ENCODE results near the gene GCAT.

Gene GCAT

DNA sequence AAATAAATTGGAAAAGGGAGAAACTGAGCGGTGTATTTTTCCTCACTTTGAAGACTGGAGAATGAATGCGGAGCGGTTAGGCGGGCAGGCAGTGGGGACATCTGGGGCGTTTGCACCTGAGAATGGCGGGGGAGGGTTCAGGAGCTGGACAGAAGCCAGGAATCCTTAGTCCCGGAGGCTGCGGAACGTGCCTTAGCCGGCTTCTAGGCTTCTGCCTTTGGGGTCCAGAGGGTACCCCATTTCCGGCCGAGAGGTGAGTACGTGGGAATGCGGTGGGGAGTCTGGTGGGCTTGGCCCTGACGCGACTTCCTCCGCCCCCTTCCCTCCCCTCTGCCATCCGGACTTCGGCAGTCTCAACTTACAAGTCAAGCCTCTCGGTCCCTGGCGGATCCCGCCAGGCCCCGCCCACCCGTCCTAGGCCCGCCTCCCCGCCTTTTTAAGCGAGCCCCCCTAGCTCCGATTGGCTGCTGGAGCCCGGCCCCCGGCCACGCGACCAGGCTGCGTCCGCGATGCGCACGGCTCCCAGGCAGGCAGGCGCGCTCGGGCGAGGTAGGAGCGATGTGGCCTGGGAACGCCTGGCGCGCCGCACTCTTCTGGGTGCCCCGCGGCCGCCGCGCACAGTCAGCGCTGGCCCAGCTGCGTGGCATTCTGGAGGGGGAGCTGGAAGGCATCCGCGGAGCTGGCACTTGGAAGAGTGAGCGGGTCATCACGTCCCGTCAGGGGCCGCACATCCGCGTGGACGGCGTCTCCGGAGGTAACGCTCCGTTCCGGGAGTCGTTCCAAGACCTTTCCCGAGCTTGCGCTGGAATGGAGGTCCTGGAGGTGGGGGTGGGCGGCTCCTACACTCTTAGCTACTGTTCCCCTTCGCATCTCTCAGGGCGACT lies at the start of gene GCAT:
GCAT (plus strand) TSS at position 525 of the 884 bp plus-strand sequence; CDS start at position 559, 34 bp downstream.
- DNase-seq (ENCODE audit: low spot score) = peak; percentile 95

DNA sequence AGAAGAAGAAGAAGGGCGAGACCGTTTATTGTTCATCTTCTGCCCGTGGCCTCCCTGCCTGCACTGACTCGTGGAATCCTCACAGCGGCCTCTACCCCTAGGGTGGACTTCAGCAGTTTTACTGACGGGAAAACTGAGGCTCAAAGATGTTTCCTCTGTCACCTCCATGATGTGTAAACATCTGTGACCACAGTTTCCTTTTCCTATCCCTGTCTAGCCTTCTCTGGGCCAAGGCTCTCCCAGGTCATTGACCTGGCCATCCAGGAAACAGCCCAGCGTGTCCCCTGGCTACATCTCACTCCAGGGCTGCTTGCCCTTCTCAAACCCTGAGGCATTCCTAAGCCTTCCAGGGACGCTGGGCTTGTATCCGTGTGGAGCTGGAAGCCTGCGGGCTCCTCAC lies 49.0 kb upstream of the GCAT start:
- no peak for DNase-seq (ENCODE audit: low spot score)

DNA sequence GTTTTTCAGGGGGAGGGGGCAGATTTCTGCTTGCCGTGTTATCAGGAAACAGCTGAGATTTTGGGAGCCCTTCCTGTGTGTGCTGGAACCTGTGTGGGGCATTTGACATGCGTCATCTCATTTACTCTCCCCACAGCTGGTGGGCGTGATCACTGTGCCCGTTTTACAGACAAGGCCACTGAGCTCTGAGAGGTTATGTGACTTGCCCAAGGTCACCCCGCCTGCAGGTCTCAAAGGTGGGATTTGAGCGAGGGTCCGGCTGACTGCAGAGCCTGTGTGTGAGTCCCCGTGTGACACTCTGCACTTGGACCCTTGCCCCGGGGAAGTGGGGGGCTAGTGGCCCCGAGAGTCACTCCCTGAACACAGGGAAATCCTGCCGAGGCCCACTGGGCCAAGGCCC lies 48.5 kb upstream of the GCAT start:
- no peak for DNase-seq (ENCODE audit: low spot score)

DNA sequence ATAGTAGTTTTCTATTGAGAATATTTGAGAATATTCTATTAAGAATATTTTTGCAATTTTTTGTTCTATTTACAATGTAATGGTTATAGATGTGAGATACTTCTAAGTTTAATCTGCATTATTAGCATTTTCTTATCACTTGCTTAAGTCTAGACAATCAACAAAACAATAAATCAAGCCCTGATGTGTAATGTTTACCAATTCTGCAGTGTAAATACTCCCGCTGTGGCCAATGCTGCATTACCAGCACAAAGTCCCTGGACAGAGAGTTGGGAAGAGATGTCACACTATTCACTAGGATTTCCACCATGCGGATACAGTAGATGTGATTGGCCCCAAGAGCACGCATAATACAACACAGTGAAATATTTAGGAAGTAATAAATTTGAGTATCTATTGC lies 47.6 kb upstream of the GCAT start:
- no peak for DNase-seq (ENCODE audit: low spot score)

DNA sequence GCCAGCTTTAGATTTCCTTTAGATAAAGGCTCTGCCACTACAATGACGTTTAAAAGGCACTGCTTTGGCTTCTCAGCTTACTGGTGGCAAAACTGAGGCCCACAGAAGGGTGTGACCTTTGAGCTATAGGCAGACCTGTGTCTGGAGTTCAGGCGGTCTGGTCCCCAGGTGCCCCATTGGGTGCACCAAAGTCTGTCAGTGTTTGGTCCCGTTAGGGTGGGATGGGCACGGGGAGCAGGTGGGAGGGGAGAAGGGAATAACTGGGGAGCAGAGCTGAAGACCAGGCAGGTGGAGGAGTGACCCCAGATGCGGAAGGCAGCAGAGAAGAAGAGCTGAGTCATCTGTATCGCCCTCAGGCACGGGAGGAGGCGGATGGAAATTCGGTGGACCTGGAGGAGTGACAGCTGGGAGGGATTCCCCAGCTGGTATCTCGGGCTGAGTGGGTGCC lies 45.3 kb upstream of the GCAT start:
- DNase-seq (ENCODE audit: low spot score) = no peak

DNA sequence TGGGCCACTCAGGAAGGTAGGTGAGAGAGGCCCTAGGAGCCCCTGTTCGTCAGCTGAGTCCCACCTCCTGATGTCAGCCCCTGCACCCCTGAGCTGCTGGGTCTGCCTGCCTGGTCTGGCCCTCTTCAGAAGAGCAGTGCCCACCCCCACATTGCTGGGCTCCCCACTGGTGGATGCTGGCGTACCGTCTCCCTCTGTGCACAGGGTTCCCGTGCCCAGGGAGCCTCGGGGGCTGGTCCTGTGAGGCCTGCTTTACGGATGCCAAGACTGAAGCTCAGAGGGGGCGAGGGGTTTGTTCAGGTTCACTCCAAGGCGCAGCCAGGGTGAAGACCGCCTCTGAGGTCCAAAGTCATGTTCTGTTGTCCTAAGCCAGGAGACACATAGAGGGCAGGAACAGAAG lies 44.7 kb upstream of the GCAT start:
- no peak for DNase-seq (ENCODE audit: low spot score)

DNA sequence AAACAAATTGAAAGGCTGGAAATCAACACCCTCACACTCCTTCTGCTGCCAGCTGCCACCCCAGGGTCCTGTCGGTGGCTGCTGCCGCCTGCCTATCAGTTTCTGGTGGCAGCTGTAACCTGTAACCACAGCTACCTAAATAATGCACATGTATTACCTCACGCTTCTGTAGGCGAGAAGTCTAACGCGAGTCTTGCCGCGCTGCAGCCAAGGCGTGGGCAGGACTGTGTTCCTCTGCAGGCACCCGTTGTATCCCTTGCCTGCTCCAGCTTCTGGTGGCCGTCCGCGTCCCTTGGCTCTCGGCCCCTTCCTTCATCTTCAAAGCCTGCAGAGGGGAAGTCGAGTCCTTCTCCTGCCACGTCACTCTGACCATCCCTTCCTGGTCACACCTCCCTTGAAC lies 44.1 kb upstream of the GCAT start:
- DNase-seq (ENCODE audit: low spot score) = no peak

DNA sequence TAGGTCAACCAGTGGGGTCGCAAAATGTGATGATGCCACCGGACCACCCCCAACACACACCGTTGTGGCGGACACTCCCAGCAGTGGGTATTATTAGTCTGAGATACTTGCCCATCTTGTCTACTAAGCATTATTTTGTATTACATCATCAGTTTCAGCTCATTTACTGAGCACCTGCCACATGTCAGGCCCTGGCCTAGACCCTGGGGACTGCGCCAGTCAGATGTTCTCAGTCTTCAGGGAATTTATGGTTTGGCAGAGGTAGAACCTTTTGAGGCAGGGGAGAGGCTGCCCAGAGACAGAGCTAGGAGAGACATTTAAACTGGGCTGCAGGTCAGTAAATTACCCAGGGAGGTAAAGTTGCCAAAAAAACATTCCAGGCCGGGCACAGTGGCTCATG lies 43.1 kb upstream of the GCAT start:
- no peak for DNase-seq (ENCODE audit: low spot score)

DNA sequence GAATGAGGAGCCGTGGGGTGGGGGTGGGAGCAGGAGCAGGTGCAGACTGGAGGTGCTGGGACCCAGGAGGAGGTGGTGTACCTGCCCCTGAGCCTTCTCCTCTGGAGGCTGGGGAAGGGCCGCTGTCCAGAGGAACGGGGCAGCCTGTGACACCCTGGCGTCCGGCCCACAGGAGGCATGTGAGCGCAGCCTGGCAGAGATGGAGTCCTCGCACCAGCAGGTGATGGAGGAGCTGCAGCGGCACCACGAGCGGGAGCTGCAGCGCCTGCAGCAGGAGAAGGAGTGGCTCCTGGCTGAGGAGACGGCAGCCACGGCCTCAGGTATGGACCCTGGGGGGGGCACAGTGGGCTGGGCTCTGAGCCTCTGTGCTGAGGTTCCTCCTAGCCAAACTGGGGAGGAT lies 42.2 kb upstream of the GCAT start:
- no peak for DNase-seq (ENCODE audit: low spot score)

DNA sequence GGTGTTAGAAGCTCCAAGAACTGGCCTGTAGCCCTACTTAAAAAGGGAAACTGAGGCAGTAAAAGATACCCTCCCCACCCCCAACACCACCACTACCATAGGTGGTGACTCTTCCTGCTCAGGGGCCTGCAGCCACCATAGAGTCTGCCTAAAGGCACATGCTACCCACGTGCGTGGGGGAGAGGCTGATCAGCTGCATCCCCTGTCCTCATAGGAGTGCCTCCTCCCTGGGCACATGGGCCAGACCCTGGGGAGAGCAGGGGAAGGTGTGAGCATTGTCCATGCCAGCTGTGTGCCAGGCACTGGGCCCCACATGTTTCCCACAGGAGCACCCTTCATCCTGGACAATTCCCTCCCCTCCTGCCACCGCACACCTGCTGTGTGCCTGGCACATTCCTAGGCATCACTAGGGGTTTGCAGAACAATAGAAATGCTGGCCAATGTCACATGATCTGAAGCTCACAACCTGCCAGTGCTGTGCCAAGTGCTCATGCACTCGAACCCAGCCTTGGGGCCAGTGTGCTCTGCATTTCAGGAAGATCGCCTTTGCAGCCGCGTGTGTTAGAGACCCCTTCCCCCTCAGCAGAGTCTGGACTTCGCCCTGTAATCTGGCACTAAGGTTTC lies 41.7 kb upstream of the GCAT start:
- no peak for DNase-seq (ENCODE audit: low spot score)

DNA sequence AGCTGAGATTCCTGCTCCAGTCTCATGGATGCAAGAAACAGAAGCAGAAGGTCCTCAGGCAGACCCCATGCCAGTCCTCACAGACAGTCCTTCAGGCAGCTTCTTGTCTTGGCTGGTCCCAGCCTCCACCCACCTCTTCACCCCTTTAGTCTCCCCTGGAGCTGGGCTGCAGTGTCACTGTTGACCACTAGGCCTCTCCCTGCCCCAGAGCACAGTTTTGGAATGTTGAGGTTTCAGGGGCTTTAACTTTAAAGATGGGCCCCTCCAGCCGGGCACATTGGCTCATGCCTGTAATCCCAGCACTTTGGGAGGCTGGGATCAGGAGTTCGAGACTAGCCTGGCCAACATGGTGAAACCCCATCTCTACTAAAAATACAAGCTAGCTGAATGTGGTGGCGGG lies 39.5 kb upstream of the GCAT start:
- no peak for DNase-seq (ENCODE audit: low spot score)

DNA sequence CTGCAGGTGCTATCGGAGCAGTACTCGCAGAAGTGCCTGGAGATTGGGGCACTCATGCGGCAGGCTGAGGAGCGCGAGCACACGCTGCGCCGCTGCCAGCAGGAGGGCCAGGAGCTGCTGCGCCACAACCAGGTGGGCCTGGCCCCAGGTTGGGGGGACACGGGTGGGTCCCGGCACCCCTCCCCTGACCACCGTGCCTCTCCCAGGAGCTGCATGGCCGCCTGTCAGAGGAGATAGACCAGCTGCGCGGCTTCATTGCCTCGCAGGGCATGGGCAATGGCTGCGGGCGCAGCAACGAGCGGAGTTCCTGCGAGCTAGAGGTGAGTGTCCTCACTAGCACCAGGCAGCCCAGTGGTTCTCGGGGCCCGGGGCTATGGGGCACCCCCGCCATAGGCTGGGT lies 38.7 kb upstream of the GCAT start:
- no peak for DNase-seq (ENCODE audit: low spot score)

DNA sequence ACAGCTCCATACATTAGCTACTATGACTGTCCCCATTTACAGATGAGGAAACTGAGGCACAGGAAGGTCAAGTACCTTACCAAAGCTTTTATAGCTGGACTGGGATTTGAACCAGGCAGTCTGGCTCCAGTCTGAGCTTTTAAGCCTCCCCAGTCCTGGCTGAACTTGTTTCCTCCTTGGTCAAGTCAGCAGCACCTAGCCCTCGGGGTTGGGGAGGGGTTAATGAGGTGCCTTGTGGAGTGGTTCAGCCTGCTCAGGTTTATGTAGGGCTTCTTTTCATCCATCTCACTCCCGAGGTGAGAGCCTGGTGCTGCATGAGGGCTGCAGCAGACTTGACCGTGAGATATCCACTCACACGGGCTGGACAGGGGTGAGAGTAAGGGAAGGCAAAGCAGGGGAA lies 36.7 kb upstream of the GCAT start:
- DNase-seq (ENCODE audit: low spot score) = no peak

DNA sequence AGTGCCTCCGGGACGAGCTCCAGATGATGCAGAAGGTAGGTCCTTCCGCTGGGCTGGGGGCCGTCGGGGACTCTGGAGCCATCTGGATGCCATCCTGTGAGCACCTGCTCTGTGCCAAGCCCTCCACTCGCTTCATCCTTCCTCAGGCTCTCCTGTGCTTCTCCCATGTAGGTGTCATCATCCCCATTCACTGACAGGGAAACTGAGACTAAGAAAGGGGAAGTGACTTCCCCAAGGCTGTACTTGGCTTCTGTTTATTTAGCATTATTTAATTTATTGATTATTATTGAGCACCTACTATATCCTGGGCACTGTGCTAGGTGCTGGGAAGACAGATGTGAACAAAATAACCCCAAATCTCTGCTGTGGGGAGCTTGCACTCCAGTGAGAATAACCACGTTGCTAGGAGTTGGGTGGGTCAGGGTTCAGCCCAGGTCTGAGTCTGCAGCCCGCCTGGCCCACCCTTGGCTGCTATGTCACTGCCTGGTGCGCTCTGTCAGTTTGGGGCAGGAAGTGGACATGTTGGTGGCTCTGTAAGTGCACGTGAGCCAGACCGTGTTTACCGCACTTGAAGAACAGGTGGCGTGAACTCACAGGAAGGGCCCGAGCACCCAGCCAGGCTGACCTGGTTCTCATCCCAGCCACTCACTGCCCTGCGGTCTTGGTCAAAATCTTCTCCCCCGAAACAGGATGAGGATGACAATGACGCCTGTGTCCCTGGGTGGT lies 35.9 kb upstream of the GCAT start:
- DNase-seq (ENCODE audit: low spot score) = no peak

DNA sequence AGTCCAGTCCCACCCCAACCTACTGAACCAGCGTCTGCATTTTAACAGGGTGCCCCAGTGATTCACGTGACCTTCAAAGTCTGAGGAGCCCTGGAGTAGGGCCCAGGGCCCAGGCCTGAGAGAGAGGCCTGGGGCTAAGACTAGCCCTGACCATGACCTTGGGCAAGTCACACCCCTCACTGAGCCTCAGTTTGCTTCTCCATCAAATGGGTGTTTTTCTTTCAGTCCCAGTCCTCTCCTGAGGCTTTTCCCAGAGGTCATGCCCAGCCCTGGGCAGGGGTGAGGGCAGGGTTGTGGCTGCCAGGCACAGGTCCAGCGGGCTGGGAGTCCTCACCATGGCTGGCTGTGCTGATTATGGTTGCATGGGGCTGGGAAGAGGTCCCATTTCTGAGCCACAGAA lies 33.0 kb upstream of the GCAT start:
- DNase-seq (ENCODE audit: low spot score) = no peak

DNA sequence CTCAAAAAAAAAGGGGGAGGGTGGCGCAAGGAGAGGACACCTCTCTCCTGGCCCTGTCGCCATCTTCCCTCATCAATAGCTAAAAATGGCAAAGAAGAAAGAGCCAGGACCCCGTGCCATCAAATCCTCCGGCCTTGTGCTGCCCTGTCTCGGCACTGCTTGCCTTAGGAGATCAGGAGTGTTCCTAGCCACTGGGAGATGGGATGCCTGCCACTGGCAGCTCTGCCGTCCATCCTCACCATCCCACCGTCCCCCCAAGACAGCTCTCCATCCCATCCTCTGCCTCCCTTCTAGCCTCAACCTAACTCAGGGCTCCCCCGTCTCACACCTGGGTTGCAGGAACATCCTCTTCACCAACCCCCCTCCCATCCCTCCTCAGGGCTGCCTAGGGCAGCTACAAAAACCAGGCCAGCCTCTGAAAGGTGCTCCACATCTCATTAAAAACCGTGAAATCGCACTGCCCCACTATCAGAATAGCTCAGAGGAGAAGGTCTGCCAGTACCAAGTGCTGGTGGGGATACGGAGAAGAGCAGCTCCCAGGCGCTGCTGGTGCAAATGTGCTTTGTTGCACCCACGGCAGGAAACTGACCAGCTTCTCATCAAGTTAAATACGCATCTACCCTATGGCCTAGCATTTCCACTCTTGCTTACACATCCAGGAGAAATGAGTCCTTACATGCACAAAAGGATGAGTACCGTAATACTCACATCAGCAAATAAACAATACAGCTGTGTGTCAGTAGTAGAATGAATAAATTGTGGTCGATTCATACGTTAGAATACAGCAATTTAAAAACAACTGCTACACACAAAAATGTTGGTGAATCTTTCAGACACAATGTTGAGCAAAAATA lies 31.7 kb upstream of the GCAT start:
- peak; percentile 31 for DNase-seq (ENCODE audit: low spot score)

DNA sequence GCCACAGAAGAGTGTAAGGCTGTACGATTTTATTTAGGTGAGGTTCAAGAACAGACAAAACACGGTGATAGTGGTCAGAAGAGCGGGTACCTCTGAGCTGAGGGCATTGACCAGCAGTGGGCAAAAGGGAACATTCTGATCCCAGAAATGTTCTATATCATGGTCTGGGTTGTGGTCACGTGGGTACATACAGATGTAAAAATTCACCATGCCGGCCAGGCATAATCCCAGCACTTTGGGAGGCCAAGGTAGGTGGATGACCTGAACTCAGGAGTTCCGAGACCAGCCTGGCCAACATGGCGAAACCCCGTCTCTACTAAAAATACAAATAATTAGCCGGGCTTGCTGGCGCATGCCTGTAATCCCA lies 31.1 kb upstream of the GCAT start:
- no peak for DNase-seq (ENCODE audit: low spot score)

DNA sequence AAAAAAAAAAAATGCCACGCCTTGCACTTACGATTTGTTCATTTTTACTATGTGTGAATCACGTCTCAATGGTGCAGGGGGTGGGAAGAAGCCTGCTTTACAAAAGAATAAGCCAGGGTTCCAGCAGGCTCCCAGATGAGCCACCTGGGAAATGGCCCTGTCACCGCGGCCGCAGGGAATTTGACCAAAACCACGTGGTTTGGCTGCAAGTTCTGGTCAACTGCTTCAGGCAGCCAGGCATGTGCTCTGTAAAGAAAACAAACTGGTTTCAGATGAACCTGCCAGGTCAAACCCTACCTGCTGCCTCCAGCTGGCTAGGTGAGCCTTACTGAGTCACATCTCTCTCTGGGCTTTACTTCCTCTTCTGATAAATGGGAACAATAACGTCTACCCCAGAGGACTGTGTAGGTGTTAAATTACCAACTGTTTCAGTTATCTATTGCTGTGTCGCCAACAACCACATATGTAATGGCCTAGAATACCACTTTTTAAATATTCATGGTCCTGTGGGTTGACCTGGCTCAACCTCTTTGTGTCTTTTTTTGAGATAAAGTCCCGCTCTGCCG lies 30.5 kb upstream of the GCAT start:
- peak; percentile 99 for DNase-seq (ENCODE audit: low spot score)

DNA sequence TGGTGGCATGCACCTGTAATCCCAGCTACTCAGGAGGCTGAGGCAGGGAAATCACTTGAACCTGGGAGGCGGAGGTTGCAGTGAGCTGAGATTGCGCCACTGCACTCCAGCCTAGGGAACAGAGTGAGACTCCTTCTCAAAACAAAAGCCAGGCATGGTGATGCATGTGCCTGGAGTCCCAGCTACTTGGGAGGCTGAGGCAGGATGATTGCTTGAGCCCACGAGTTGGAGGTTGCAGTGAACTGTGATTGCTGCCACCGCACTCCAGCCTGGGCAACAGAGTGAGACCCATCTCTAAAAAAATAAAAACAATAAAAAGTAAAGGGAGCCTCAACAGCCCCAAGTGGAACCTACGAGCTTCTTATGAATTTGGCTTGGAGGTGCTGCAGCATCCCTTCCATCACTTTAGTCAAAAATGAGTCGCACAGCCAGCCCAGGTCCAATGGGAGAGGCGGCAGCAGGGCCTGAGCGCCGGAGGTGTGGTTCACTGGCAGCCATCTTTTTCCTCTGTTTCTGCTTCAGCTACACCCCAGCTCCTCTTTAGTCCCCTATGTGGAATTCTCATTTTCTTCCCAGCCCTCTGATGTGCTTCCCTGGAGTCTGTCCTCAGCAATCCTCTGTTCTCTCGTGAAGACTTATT lies 29.2 kb upstream of the GCAT start:
- DNase-seq (ENCODE audit: low spot score) = no peak

DNA sequence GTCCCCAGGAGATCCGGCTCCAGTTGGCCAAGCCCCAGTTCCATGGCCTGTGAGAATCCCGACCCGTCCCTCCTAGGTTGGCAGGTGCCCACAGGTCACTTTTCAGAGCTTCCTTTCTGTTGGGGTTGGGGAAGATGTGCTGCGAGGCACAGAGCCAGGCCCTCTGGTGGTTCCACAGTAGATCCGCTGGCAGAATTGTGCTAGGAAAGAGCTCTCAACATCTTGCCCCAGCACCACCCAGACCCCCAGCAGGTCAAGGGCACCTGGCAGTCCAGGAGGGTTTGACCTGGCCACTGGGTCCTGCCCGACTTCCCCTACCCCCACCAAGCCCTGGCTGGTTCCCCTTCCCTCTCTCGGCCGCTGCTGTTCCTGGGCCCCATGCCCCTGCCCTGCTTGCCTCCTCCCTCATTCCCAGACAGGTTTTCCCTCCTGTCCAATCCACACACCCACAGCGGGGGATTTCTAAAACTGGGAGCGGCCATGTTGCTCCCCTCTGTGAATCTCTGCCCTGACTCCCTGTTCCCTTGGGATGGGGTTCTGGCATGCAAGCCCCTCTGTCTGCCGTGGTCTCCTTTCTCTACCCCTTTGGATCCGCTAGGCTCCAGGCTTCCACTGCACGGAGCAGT lies 26.2 kb upstream of the GCAT start:
- no peak for DNase-seq (ENCODE audit: low spot score)

Measured in kidney tubule cell (primary cell).